GM18861 (cell line): ENCODE measurements around the gene SMTN.

Experiments used
- ATAC-seq: cut with Tn5 transposase; IDR thresholded peaks from one replicate; pipeline ENCODE4 v1.9.1; 2021; ENCODE audit not compliant: unreplicated experiment

The SMTN gene

DNA sequence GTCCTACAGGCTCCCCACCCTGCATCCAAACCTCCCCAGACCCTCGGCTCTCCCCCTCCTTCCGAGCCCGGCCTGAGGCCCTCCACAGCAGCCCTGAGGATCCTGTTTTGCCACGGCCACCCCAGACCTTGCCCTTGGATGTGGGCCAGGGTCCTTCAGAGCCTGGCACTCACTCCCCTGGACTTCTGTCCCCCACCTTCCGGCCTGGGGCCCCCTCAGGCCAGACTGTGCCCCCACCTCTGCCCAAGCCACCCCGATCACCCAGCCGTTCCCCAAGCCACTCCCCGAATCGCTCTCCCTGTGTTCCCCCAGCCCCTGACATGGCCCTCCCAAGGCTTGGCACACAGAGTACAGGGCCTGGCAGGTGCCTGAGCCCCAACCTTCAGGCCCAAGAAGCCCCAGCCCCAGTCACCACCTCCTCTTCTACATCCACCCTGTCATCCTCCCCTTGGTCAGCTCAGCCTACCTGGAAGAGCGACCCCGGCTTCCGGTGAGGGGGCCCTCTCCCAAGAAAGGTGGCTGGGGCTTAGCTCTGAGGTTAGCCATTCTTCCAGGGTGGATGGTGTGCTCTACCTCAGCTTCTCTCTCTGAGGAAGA lies 44.5 kb downstream of the SMTN start:
- no peak for ATAC-seq

DNA sequence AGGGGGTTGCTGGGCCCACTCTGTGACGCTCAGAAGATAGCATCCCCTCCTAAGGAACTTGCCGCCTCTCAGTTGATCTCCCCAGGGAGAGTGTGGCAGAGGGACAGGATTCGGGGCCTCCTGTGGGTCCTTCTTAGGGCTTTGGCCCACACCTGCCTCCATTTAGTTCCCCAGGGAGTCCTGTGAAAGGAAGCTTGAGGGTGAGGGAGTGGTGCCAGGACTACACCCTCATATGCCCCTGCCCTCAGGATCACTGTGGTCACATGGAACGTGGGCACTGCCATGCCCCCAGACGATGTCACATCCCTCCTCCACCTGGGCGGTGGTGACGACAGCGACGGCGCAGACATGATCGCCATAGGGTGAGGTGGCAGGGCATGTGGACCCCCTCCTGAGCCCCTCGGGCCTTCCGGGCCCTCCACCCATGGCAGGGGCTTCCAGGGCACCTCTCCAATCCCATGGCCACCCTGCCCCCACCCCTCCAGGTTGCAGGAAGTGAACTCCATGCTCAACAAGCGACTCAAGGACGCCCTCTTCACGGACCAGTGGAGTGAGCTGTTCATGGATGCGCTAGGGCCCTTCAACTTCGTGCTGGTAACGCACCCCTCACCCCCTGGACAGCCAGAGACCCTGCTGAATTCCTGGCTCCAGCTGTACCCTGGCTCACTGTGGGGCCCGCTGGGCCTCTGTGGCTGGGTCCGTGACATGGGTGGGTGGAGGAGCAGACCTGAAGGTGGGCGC lies 45.2 kb downstream of the SMTN start:
- ATAC-seq: no peak

DNA sequence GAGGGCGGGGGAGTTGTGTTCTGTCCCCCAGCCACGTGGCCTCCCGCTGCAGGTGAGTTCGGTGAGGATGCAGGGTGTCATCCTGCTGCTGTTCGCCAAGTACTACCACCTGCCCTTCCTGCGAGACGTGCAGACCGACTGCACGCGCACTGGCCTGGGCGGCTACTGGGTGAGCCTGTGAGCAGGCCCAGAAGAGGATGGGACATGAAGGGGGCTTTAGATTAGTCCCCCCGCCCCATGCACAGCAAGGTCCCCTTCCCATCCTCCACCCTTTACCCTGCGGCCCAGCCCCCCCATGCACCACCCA lies 45.7 kb downstream of the SMTN start:
- ATAC-seq: no peak

DNA sequence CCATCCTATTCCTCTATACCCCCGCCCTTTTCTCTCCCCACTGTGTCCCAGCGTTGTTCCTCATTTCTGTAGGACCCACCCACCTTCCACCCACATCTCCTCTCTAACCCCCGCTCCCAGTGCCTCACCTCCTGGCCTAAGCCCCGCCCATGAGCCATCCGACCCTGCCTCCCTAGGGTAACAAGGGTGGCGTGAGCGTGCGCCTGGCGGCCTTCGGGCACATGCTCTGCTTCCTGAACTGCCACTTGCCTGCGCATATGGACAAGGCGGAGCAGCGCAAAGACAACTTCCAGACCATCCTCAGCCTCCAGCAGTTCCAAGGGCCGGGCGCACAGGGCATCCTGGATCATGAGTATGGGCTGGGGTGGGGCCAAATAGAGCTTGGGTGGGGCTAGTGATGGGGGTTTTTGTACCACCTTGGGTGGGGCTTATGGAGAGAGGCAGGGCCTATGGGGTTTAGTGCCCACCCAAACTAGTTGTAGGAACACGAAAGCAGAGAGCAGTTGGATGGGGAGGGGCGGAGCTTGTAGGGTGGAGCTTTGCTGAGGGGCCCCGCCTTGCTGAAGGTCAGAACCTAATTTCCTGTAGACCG lies 46.2 kb downstream of the SMTN start:
- no peak for ATAC-seq

DNA sequence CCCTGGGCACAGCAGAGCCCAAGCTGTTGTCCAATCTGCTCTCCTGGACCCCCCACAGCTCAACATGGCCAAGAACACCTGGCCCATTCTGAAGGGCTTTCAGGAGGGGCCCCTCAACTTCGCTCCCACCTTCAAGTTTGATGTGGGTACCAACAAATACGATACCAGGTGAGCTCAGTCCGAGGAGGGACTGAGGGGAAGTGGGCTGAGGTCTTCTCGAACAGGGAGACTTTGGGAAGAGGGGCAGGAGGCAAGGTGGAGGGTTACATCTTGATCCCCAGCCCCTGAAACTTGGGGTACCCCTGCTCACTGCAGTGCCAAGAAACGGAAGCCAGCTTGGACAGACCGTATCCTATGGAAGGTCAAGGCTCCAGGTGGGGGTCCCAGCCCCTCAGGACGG lies 47.0 kb downstream of the SMTN start:
- no peak for ATAC-seq

DNA sequence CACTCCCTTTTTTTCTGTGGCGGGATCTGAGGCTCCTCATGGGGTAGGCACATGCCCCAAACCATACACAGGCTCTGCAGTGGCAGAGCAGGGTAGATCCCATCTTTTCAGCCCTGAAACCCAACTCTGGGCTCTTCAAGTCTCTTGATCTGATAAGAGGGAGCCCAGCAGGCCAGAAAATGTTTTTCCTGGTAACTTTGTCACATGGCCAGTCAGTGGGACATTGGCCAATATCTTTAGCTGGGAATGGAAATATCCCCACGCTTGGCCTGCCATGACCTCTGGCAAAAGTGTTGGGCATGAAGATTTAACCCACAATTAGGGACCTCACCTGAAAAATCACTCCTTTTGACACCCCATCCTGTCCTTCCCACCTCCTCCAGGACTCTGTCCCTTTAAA lies 49.8 kb downstream of the SMTN start:
- no peak for ATAC-seq

DNA sequence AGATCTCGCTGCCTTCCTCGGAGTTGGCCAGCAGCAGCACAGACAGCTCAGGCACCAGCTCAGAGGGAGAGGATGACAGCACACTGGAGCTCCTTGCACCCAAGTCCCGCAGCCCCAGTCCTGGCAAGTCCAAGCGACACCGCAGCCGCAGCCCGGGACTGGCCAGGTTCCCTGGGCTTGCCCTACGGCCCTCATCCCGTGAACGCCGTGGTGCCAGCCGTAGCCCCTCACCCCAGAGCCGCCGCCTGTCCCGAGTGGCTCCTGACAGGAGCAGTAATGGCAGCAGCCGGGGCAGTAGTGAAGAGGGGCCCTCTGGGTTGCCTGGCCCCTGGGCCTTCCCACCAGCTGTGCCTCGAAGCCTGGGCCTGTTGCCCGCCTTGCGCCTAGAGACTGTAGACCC lies 52.8 kb downstream of the SMTN start:
- ATAC-seq: no peak

DNA sequence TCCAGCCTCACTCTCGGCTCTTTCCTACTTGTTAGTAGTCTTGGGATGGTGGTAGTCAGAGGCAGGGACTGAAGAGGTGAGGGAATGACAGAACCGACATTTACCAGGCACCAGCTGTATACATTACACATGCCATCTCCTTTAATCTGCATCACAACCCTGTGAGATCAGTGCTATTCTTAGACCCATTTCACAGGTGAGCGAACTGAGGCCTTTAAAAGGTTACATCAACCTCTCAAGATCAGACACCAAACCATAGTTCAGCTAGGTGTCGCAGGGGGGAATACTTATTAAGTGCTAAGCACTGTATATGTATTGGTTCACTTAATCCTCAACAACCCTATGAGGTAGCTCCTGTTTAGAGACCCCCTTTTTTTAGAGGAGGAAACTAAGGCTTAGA lies 53.6 kb downstream of the SMTN start:
- no peak for ATAC-seq

DNA sequence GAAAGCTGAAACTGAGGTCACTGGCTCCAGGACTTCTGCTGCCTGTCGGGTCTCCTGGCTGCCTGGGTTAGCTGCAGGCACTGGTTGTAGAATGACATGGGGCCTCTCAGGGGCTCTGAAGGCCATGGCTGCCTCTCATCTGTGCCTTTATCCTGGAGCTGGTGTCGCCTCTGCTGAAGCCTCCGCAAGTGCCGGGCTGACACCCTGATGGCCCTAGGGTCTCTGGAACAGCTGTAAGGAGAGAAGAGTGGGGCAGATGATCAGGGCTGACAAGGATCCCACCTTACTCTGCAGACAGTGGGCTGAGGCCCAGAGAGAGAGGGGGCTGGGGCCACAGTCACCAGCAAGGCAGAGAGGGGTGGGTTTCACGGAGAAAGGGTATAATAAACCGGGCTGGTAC lies 54.6 kb downstream of the SMTN start:
- no peak for ATAC-seq

DNA sequence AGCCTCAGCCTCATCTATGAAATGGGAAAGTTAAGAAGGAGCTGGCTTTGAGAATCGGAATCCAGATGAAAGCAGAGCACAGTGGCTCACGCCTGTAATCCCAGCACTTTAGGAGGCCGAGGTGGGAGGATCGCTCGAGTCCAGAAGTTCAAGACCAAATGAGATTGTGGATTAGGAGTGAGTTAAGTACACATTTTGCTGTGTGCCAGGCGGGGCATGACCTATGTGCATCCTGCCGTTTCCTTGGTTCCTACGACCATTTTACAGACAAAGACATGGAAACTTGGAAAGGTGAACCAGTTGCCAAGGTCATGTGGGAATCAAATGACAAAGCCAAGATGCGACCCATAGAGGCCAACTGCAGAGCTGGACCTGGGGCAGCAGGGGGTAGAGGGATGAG lies 55.0 kb downstream of the SMTN start:
- ATAC-seq: no peak

DNA sequence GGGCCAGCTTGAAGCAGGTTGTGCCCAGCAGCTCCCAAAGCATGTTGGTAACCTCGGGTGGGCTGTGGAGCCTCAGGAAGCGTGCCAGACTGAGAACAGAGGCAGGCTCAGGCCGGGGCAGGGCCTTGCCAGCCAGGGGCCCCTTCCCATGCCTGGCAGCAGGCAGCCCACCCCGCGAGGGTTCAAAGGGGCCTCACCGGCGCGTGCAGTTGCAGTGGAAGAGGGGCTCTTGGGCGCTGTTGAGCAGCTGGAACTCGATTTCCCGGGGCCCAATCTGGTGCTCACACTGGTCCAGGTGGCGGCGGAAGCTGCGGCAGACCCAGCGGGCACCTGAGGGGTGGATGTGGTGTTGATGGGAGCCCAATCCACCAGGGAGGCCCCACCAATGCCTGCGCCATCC lies 55.6 kb downstream of the SMTN start:
- ATAC-seq: no peak

DNA sequence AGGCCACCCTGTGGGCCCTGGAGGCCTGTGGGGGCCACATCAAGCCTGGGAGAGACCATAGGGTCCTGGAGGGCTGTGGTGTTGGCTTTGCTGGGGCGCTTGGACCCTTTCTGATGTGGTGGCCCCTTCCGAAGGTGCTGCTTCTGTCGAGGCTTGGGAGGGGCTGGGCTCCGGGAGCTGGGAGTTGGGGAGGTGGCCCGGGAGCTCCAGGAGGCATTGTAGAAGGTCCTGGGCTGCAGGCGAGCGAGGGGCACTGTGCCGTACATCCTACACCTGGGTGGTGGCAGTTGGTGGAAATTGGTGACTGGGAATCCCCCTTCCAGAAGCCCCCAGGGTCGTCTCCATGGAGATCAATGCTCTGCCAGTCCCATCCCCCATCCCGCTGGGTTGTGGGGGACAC lies 56.6 kb downstream of the SMTN start:
- no peak for ATAC-seq

DNA sequence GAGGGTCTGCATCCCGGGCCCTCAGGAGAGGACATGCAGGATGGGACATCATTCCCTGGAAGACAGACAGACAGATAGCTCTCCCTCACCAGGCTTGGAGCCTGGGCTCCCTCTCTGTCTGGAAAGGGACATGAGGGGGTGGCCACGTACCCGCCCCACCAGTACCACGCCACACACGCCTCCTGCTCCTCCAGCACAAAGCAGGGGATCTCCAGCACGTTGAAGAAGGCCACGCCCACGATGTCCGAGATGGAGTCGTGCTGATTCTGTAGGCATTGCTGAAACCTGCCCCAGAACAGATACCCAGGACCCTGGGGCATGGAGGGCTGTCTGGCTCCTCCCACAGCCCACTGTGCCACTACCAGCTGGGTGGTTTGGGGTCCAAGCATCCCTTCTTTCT lies 57.0 kb downstream of the SMTN start:
- no peak for ATAC-seq

DNA sequence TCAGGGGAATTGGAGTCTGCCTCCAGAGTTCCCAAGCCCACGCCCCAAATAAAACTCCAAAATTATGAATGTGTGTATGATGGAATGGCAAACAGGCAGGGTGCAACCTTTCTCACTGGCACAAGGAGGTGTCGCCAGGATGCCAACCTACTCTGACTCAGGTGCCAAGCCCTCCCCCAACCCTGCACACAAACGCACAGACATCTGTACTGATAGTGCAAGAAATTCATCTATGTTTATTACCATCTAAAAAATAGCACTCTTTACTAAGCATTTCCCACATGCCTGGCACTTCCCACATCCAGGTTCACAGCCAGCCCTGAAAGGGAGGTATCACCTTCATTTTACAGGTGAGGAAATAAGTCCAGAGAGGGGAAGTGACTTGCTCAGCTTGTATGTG lies 57.9 kb downstream of the SMTN start:
- no peak for ATAC-seq

DNA sequence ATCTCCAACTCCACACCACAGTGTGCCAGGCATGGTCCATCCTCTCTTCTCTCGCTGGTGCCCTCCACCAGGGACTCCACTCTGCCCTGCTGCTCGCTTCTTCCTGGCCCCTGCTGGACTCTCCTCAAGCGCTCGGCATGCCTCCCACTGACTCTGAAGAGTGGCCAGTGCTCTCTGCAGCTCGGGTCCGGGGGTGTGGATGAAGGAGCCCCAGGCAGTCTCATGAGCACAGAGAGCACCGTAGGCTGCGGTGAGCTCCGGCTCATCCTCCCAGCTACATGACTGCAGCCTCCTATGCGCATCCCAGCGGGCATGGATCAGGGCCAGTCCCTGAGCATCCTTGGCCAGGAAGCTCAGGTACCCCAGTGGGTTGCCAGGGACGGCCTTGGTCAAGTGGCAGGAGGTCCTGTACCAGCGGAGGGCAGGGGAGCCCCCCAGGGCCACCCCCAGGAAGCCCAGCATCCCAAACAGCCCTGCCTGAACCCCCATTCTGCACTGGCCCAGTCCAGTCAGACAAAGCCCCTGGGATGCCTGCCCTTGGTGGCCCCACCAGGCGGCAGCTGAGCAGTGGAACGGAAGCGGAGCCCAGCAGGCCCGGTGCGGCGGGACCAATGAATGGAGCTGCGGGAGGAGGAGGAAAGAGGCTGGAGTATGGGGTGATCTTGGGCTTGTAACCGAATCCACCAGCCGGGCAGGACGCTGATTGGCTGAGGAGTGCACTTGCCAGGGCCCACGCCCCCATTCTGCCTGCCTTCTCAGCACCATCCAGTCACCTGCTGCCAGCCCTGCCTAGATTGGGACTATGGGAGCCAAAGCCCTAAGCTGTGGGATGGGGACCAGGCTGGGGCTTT lies 59.0 kb downstream of the SMTN start, which contains the start of gene PLA2G3:
Gene PLA2G3 (minus strand): TSS at position 643 of the 851 bp plus-strand sequence. CDS start 154 bp downstream, at position 489.
- no peak for ATAC-seq

DNA sequence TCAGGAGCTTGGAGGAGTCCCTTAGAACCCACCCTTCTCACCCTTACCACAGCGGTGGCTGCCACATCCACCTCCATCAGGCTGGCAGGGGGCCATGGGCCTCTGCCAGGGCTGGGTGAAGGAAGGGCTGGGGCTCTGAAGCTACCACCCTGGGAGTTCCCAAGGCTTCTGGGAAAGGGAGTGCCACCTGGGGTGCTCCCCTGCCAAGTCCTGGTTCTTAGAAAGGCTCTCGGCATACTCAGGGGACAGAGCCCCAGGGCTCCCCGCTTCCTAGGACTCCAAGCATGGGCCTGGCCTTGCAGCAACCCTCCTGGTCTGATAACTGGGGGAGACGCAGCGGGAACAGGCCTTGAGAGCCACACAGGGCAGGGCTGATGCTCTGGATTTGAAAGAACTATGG lies 59.6 kb downstream of the SMTN start:
- ATAC-seq: no peak

DNA sequence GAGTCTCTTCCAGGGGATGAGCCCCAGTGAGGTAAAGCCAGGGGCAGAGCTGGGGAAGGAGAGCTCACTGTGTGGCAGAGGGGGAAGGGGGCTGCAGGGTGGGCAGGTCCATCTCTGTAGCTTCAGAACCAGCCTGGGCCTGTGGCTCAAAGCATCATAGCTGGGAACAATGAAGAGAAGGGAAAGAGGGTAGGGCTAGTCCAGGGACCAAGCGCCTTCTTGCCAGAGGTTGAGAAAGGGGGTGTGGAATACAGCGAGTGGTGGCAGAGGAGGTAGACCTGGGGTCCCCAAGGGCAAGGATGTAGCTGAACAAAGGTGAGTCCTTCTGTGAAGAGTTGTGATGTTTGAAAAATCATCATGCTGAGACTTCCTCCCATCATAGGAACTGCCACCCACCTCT lies 60.4 kb downstream of the SMTN start:
- no peak for ATAC-seq

DNA sequence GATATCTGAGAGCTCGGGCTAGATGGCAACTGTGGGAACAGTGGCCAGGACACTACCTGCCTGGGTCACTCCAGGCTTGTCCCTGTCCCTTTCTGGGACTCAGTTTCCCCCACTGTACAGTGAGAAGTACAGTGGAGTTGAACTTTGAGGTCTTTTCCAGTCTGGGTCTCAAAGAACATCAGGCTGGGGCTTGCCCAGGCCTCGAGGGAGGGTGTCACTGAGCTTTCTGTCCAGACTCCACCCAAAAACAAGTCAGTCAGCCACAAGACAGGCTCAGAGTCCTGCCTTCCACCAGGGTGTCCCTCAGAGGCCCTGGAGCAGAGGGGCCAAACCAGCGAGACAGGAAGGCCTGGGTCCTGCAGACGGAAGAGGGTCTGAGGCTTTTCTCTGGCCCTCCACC lies 61.2 kb downstream of the SMTN start:
- no peak for ATAC-seq

DNA sequence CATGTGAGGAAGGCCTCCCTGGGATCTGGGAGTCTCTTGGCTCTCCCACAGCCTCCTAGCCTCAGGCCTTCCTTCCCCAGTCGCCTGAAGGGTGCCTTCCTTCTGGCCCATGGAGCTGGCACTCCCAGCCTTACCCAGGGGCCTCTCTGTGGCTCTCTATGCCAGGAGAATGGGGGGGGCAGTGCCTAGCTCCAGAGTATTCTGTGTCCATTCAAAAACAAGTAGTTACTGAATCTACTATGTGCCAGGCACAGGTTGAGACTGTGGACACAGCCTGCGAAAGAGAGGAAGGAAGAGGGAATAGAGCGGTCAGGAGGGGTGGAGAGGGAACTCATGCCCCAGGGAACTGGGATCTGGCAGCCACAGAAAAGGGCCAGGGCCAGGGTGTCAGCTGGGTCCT lies 61.9 kb downstream of the SMTN start:
- ATAC-seq: no peak

DNA sequence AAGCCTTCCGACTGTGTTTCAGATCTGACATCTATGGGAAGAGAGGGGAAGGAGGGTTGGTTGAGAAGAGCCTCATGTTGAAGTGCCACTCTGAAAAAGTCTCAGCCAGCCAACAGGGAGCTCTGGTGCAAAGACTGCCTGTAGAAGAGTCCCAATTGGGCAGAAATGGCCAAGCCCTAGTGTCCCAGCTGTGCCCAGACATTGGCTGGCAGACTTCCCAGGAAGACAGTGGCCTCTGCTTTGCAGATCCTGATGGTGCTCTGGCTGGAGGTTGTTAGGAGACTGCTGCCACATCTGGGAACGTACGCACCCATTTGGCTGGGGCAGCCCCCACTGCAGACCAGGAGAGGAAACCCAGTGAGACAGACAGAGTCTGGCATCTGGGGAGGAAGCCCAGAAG lies 62.4 kb downstream of the SMTN start:
- ATAC-seq: no peak

DNA sequence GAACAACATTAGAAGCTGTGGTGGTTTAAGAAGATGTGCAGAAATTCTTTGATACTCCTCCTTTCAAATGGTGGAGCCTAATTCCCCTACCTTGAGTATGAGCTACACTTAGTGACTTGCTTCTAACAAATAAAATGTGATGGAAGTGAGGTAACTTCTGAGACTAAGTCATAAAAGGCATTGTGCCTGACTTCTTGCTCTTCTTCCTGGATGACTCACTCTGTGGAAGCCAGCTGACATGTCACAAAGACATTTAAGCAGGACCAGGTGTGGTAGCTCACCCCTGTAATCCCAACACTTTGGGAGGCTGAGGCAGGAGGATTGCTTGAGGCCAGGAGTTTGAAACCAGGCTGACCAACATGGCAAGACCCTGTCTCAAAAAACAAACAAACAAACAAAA lies 63.1 kb downstream of the SMTN start:
- no peak for ATAC-seq

DNA sequence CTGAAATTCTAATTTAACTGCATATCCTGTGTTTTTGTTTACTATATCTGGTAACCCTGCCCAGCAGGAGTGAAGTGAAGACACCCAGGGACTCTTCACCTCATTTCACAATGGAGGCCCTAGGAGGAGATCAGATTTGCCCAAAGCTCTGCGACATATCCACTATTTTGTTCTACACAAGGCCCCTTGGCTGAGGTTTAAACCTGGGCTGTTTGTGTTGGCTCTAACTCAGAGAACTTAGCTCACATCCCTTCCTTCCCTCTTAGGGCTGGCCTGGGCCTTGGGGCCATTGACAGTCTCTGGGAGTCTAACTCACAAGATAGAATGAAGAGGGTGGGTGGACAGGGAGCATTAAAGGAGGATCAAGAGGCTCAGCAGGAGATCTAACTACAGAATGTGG lies 67.4 kb downstream of the SMTN start:
- ATAC-seq: no peak
